ENCODE data around the gene DDX10.

DDX10 gene

DNA sequence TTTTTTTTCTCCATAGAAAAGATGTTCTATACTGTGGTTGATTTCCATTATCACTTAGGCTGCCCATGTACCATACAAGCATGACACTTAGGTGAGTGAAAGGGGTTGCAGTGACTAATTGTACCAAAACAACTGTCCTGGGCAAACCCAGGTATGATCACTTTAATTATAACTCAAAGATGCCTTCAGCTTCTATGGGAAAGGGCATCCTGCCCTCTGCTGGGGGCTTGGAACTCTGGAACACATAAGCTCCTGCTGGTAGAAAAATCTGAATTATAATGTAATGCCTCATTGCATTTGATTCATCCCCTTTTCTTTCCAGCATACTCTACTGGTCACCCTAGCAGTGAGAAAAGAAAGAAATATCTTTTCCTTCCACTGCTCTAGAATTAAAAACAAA is 206.3 kb downstream of the DDX10 start:
- Histone ChIP-seq H3K27ac (replicated peaks) (no peak overlapping the region), H3K27me3 (ENCODE audit: insufficient read depth, poor library complexity, severe bottlenecking) (no peaks in the 10 kb centered on the region), H3K4me3 (replicated peaks; ENCODE audit: insufficient read depth, low read length) (no peak overlapping the region)
- DNase-seq (ENCODE audit: low read depth in 1 of 2, low spot score in 1 of 2) = peak in 1 of 2 experiments; percentile 18
- TF ChIP-seq SPI1 (IDR thresholded peaks at IDR 0.05; ENCODE audit: borderline replicate concordance, low read depth) (no peak), POLR2AphosphoS5 (IDR thresholded peaks at IDR 0.05; ENCODE audit: low read depth) (no peak), CTCF (IDR thresholded peaks at IDR 0.05; ENCODE audit: insufficient read depth, low read length) (no peak), GABPA (IDR thresholded peaks at IDR 0.05; ENCODE audit: low read depth) (no peak)
- TF ChIP-seq, protein P1, sequence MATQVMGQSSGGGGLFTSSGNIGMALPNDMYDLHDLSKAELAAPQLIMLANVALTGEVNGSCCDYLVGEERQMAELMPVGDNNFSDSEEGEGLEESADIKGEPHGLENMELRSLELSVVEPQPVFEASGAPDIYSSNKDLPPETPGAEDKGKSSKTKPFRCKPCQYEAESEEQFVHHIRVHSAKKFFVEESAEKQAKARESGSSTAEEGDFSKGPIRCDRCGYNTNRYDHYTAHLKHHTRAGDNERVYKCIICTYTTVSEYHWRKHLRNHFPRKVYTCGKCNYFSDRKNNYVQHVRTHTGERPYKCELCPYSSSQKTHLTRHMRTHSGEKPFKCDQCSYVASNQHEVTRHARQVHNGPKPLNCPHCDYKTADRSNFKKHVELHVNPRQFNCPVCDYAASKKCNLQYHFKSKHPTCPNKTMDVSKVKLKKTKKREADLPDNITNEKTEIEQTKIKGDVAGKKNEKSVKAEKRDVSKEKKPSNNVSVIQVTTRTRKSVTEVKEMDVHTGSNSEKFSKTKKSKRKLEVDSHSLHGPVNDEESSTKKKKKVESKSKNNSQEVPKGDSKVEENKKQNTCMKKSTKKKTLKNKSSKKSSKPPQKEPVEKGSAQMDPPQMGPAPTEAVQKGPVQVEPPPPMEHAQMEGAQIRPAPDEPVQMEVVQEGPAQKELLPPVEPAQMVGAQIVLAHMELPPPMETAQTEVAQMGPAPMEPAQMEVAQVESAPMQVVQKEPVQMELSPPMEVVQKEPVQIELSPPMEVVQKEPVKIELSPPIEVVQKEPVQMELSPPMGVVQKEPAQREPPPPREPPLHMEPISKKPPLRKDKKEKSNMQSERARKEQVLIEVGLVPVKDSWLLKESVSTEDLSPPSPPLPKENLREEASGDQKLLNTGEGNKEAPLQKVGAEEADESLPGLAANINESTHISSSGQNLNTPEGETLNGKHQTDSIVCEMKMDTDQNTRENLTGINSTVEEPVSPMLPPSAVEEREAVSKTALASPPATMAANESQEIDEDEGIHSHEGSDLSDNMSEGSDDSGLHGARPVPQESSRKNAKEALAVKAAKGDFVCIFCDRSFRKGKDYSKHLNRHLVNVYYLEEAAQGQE (IDR thresholded peaks at IDR 0.05; ENCODE audit: insufficient replicate concordance, low read depth) = no peak

DNA sequence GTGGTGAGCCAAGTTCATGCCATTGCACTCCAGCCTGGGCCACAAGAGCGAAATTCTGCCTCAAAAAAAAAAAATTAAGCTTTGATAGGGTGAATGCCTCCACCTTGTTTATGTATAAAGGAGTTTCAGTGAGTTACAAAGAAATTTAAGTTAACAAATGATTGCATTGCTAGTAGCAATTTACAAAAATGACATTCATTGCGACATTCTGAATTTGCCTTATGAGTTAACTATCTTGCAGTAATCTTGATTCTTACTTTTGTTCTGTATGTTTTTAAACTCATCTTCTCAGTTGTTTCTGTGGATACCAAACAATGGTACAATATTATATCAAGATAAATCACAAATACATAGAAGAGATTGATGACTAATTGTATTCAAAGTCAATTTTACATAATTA is 207.0 kb downstream of the DDX10 start:
- H3K27me3 ChIP-seq (ENCODE audit: insufficient read depth, poor library complexity, severe bottlenecking) = no peaks in the 10 kb centered on the region
- DNase-seq (ENCODE audit: low read depth in 1 of 2, low spot score in 1 of 2) = no peak
- no peak overlapping the region for H3K27ac ChIP-seq (replicated peaks)
- H3K4me3 ChIP-seq (replicated peaks; ENCODE audit: insufficient read depth, low read length) = no peak overlapping the region
- TF ChIP-seq SPI1 (IDR thresholded peaks at IDR 0.05; ENCODE audit: borderline replicate concordance, low read depth) = no peak

- Histone ChIP-seq H3K4me3 (replicated peaks; ENCODE audit: insufficient read depth, low read length) (no peak overlapping the region), H3K27me3 (ENCODE audit: insufficient read depth, poor library complexity, severe bottlenecking) (no peaks in the 10 kb centered on the region), H3K27ac (replicated peaks) (no peak overlapping the region)
- TF ChIP-seq, protein P1 (IDR thresholded peaks at IDR 0.05; ENCODE audit: insufficient replicate concordance, low read depth) = no peak
- TF ChIP-seq GABPA (IDR thresholded peaks at IDR 0.05; ENCODE audit: low read depth) (no peak), CTCF (IDR thresholded peaks at IDR 0.05; ENCODE audit: insufficient read depth, low read length) (no peak), POLR2AphosphoS5 (IDR thresholded peaks at IDR 0.05; ENCODE audit: low read depth) (no peak), SPI1 (IDR thresholded peaks at IDR 0.05; ENCODE audit: borderline replicate concordance, low read depth) (no peak)
- no peak for DNase-seq (ENCODE audit: low read depth in 1 of 2, low spot score in 1 of 2)
Measured at GRCh38 chr11:108872781-108873291, 208.0 kb downstream of the DDX10 start.

DNA sequence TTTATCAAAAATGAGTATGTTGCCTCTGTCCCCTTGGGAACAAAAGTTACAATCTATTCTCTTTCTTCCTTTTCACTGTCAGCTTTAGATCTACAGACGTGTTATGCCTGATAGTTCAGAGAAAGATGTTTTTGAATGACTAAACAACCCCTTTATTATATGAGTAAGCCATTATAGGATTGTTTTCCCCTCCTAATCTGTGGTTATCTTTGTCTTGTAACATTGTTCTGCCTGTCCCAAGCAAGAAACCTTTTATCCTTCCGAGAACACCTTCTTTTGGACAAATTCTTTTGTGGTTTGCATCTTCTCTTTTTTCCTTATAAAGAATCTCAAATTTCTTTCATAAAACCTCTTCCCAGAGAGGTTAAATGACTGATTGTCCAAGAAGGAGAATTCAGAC is 208.4 kb downstream of the DDX10 start:
- Histone ChIP-seq H3K27ac (replicated peaks) (no peak overlapping the region), H3K27me3 (ENCODE audit: insufficient read depth, poor library complexity, severe bottlenecking) (no peaks in the 10 kb centered on the region), H3K4me3 (replicated peaks; ENCODE audit: insufficient read depth, low read length) (no peak overlapping the region)
- no peak for DNase-seq (ENCODE audit: low read depth in 1 of 2, low spot score in 1 of 2)
- no peak for TF ChIP-seq GABPA (IDR thresholded peaks at IDR 0.05; ENCODE audit: low read depth)

DNA sequence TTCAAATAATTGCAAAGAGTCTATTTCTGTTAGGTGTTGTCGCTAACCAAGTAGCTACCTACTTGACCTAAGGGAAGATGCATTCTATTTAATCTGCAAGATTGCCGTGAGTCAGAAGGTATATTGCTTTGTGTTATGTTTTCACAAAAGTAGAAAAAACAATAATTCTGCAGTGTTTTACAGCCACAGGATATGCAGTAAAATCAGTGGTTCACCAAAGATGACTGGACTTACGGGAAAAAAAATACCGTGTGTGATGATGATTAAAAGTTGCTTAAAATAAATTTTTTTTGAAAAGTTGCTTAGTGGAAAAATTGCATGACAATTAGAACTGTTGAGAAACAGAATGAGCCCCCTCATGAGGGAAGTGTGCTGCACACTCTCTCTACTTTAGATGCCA is 209.1 kb downstream of the DDX10 start:
- no peaks in the 10 kb centered on the region for H3K27me3 ChIP-seq (ENCODE audit: insufficient read depth, poor library complexity, severe bottlenecking)
- DNase-seq (ENCODE audit: low read depth in 1 of 2, low spot score in 1 of 2) = no peak
- no peak overlapping the region for H3K27ac ChIP-seq (replicated peaks)
- TF ChIP-seq SPI1 (IDR thresholded peaks at IDR 0.05; ENCODE audit: borderline replicate concordance, low read depth) = no peak
- TF ChIP-seq CTCF (IDR thresholded peaks at IDR 0.05; ENCODE audit: insufficient read depth, low read length) = no peak
- no peak for TF ChIP-seq GABPA (IDR thresholded peaks at IDR 0.05; ENCODE audit: low read depth)
- H3K4me3 ChIP-seq (replicated peaks; ENCODE audit: insufficient read depth, low read length) = no peak overlapping the region

Data from HL-60 (cell line).